ENCODE results near the gene RAB4A.

DNA sequence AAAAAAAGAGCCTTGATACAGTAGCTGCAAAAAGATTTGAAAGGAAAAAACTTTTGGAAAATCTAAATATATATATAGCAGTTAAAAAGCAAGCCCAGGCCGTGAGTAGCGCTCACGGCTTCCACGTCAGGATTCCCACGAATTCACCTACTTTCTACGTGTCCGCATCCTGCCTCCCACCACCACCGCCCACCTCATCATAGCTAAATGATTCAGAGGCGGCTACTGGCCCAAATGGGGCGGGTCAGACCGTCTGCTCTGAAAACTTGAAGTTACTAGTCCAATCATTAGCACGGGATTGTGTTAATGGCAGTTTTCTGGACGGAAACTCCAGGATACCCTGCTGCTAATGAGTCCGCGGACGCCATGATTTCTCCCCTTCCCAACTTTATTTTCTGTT is 73.2 kb downstream of the RAB4A start:
- no peak for TF ChIP-seq CTCF (IDR thresholded peaks at IDR 0.05; ENCODE audit: low read depth, low read length)
- no peak for TF ChIP-seq EZH2phosphoT487 (IDR thresholded peaks at IDR 0.05; ENCODE audit: low read depth)
